ENCODE measurements around the gene SLC25A13. TPM values are rescaled to one million over a fixed set of nuclear protein-coding genes. Genes with fewer than 3 reads are reported as not detected.
A peak's percentile ranks its signal among the peaks of the same experiment; 100 is the strongest.

Gene SLC25A13
- total and polyA plus RNA-seq, 2 of the 13 experiments (the other 11 are each of a cell fraction or from before 2014, with no cell fraction given): 36.2 to 84.9 TPM

DNA sequence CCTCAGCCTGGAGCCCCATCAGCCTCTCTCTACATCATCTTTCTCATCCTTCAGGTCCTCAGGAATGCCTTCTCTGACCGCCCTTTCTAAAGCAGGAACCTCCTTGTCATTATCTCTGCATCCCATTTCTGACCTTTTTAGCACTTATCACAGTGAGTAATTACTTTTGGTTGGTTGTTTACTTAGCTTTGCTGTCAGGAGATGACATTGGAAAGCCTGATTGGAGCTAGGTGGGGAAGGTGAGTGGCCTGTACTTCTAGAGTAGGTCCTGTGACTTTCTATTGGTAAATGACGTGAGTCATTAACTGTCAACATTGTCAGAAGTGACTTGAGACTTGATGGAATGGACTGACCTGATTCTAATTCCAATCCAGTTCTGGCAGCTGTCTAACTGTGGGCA lies 9.3 kb upstream of the SLC25A13 start (continued):
- TF ChIP-seq, protein P1, sequence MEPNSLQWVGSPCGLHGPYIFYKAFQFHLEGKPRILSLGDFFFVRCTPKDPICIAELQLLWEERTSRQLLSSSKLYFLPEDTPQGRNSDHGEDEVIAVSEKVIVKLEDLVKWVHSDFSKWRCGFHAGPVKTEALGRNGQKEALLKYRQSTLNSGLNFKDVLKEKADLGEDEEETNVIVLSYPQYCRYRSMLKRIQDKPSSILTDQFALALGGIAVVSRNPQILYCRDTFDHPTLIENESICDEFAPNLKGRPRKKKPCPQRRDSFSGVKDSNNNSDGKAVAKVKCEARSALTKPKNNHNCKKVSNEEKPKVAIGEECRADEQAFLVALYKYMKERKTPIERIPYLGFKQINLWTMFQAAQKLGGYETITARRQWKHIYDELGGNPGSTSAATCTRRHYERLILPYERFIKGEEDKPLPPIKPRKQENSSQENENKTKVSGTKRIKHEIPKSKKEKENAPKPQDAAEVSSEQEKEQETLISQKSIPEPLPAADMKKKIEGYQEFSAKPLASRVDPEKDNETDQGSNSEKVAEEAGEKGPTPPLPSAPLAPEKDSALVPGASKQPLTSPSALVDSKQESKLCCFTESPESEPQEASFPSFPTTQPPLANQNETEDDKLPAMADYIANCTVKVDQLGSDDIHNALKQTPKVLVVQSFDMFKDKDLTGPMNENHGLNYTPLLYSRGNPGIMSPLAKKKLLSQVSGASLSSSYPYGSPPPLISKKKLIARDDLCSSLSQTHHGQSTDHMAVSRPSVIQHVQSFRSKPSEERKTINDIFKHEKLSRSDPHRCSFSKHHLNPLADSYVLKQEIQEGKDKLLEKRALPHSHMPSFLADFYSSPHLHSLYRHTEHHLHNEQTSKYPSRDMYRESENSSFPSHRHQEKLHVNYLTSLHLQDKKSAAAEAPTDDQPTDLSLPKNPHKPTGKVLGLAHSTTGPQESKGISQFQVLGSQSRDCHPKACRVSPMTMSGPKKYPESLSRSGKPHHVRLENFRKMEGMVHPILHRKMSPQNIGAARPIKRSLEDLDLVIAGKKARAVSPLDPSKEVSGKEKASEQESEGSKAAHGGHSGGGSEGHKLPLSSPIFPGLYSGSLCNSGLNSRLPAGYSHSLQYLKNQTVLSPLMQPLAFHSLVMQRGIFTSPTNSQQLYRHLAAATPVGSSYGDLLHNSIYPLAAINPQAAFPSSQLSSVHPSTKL (CRISPR knock-in tag; IDR thresholded peaks at IDR 0.05): 0 out of 2 replicates have a peak, but pooled peaks have one; percentile 25
- no peak for TF ChIP-seq ZNF615 (CRISPR knock-in tag; IDR thresholded peaks at IDR 0.05; ENCODE audit: borderline replicate concordance)
- TF ChIP-seq, protein P2, sequence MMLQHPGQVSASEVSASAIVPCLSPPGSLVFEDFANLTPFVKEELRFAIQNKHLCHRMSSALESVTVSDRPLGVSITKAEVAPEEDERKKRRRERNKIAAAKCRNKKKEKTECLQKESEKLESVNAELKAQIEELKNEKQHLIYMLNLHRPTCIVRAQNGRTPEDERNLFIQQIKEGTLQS (CRISPR knock-in tag; IDR thresholded peaks at IDR 0.05): no peak
- peak; percentile 37; the same call in 1 of the 2 replicates for TF ChIP-seq HMG20A (CRISPR knock-in tag; IDR thresholded peaks at IDR 0.05; ENCODE audit: borderline replicate concordance)
- TF ChIP-seq FOSL1 (CRISPR knock-in tag; IDR thresholded peaks at IDR 0.05; ENCODE audit: borderline replicate concordance): 0 out of 2 replicates have a peak, but pooled peaks have one; percentile 29
- TF ChIP-seq ZNF431 (CRISPR knock-in tag; IDR thresholded peaks at IDR 0.05; ENCODE audit: borderline replicate concordance, low read depth): no peak
- TF ChIP-seq, protein P3, sequence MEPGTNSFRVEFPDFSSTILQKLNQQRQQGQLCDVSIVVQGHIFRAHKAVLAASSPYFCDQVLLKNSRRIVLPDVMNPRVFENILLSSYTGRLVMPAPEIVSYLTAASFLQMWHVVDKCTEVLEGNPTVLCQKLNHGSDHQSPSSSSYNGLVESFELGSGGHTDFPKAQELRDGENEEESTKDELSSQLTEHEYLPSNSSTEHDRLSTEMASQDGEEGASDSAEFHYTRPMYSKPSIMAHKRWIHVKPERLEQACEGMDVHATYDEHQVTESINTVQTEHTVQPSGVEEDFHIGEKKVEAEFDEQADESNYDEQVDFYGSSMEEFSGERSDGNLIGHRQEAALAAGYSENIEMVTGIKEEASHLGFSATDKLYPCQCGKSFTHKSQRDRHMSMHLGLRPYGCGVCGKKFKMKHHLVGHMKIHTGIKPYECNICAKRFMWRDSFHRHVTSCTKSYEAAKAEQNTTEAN (CRISPR knock-in tag; conservative IDR thresholded peaks at IDR 0.05): no peak
- TF ChIP-seq, protein P4, sequence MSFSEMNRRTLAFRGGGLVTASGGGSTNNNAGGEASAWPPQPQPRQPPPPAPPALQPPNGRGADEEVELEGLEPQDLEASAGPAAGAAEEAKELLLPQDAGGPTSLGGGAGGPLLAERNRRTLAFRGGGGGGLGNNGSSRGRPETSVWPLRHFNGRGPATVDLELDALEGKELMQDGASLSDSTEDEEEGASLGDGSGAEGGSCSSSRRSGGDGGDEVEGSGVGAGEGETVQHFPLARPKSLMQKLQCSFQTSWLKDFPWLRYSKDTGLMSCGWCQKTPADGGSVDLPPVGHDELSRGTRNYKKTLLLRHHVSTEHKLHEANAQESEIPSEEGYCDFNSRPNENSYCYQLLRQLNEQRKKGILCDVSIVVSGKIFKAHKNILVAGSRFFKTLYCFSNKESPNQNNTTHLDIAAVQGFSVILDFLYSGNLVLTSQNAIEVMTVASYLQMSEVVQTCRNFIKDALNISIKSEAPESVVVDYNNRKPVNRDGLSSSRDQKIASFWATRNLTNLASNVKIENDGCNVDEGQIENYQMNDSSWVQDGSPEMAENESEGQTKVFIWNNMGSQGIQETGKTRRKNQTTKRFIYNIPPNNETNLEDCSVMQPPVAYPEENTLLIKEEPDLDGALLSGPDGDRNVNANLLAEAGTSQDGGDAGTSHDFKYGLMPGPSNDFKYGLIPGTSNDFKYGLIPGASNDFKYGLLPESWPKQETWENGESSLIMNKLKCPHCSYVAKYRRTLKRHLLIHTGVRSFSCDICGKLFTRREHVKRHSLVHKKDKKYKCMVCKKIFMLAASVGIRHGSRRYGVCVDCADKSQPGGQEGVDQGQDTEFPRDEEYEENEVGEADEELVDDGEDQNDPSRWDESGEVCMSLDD (CRISPR knock-in tag; IDR thresholded peaks at IDR 0.05; ENCODE audit: borderline replicate concordance): no peak
- TF ChIP-seq SOX6 (IDR thresholded peaks at IDR 0.05): no peak
- TF ChIP-seq SOX6 (CRISPR knock-in tag; IDR thresholded peaks at IDR 0.05): 0 out of 2 replicates have a peak, but pooled peaks have one; percentile 34
- TF ChIP-seq TBX3 (IDR thresholded peaks at IDR 0.05; ENCODE audit: borderline replicate concordance): peak; percentile 62; the same call in 1 of the 2 replicates
- TF ChIP-seq FOXA1 (IDR thresholded peaks at IDR 0.05): 0 out of 2 replicates have a peak, but pooled peaks have one; percentile 10
- peak; percentile 74 for TF ChIP-seq FOXA1 (CRISPR knock-in tag; IDR thresholded peaks at IDR 0.05)
- no peak for TF ChIP-seq CBFB (CRISPR knock-in tag; IDR thresholded peaks at IDR 0.05)
- TF ChIP-seq ZSCAN12 (CRISPR knock-in tag; IDR thresholded peaks at IDR 0.05): no peak
- TF ChIP-seq, protein P5, sequence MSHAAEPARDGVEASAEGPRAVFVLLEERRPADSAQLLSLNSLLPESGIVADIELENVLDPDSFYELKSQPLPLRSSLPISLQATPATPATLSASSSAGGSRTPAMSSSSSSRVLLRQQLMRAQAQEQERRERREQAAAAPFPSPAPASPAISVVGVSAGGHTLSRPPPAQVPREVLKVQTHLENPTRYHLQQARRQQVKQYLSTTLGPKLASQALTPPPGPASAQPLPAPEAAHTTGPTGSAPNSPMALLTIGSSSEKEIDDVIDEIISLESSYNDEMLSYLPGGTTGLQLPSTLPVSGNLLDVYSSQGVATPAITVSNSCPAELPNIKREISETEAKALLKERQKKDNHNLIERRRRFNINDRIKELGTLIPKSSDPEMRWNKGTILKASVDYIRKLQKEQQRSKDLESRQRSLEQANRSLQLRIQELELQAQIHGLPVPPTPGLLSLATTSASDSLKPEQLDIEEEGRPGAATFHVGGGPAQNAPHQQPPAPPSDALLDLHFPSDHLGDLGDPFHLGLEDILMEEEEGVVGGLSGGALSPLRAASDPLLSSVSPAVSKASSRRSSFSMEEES (CRISPR knock-in tag; IDR thresholded peaks at IDR 0.05): peak; percentile 57; the same call in 1 of the 2 replicates
- TF ChIP-seq, protein P6, sequence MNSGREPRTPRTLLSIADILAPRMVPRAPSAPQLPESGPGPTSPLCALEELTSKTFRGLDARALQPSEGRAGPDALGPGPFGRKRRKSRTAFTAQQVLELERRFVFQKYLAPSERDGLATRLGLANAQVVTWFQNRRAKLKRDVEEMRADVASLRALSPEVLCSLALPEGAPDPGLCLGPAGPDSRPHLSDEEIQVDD (CRISPR knock-in tag; IDR thresholded peaks at IDR 0.05; ENCODE audit: borderline replicate concordance): no peak
- TF ChIP-seq RELA (CRISPR knock-in tag; IDR thresholded peaks at IDR 0.05): no peak
- TF ChIP-seq, protein P7, sequence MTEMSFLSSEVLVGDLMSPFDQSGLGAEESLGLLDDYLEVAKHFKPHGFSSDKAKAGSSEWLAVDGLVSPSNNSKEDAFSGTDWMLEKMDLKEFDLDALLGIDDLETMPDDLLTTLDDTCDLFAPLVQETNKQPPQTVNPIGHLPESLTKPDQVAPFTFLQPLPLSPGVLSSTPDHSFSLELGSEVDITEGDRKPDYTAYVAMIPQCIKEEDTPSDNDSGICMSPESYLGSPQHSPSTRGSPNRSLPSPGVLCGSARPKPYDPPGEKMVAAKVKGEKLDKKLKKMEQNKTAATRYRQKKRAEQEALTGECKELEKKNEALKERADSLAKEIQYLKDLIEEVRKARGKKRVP (CRISPR knock-in tag; IDR thresholded peaks at IDR 0.05): 0 out of 4 replicates have a peak, but pooled peaks of 1 of the 2 experiments have one; percentile 15
